GM12891 (cell line): ENCODE results near the gene PRKG2.

Experiments used
- POLR2A ChIP-seq: IDR thresholded peaks from 2 replicates; pipeline ENCODE4 v1.6.1; 2011; ENCODE audit warnings: low read depth, low read length, control low read depth
- POLR2AphosphoS5 ChIP-seq: IDR thresholded peaks from 2 replicates; pipeline ENCODE4 v1.6.1; 2011; ENCODE audit warnings: low read depth, low read length, control low read depth
- POU2F2 ChIP-seq: IDR thresholded peaks from 2 replicates; pipeline ENCODE4 v1.6.1; 2011; ENCODE audit warnings: low read depth, mild to moderate bottlenecking, control low read depth, low read length, moderate library complexity
- SPI1 ChIP-seq: IDR thresholded peaks from 2 replicates; pipeline ENCODE4 v1.6.1; 2011; ENCODE audit warnings: low read depth, low read length, control low read depth
- TAF1 ChIP-seq: IDR thresholded peaks from 2 replicates; pipeline ENCODE4 v1.6.1; 2011; ENCODE audit warnings: low read depth, low read length, control low read depth

- TF ChIP-seq POLR2A (no peak), POLR2AphosphoS5 (no peak), TAF1 (no peak), SPI1 (no peak), POU2F2 (no peak)
These were observed 7.2 kb downstream of the PRKG2 start for GRCh38 chr4:81207828-81208227.
